B cell (primary cell): Measurements from ENCODE around the gene ZNF410. TPM values are rescaled to one million over a fixed set of nuclear protein-coding genes. Genes with fewer than 3 reads are reported as not detected.

Experiments
- ATAC-seq: fragments of 200-7000 bp; cut with Tn5 transposase; one replicate; pipeline ENCODE4 v1.10.0; 2021; ENCODE audit warnings: low read depth, mild to moderate bottlenecking, moderate number of reproducible peaks, moderate library complexity
- CTCF ChIA-PET: fragments of 350-600 bp; sonication (Branson Sonifier 250); formaldehyde crosslinking; loops from one replicate; lab custom pipeline; 2021; ENCODE audit warnings: antibody characterized with exemption, inconsistent platforms; lab: Charles Lee
- POLR2A ChIA-PET: fragments of 350-600 bp; sonication (Branson Sonifier 250); formaldehyde crosslinking; loops from one replicate; lab custom pipeline; 2021; ENCODE audit warnings: antibody characterized with exemption; lab: Charles Lee
- DNase-seq: peaks from one replicate; pipeline ENCODE4 v3.0.0; 2013
- H2AFZ ChIP-seq: 2 replicates; pipeline ENCODE4 v1.6.1; 2012; ENCODE audit warnings: mild to moderate bottlenecking, low read depth, low read length; ENCODE audit not compliant: insufficient read depth, poor library complexity, severe bottlenecking
- H3K27ac ChIP-seq, 2 donors: 1 replicate in 1 of 2; 2 replicates in 1 of 2; pipeline ENCODE4 v1.5.1; 2012 to 2013; ENCODE audit warnings: low read length in 2 of 2, mild to moderate bottlenecking in 2 of 2, moderate library complexity in 1 of 2
- H3K27me3 ChIP-seq, 4 experiments: fragments of 200-600 bp in 1 of 4; sonication (generic) in 1 of 4; replicated peaks in 1 of 4; 1 replicate in 2 of 4; 2 replicates in 2 of 4; pipeline versions ENCODE4 v1.6.1 to v1.7.0; 2013 to 2016; ENCODE audit warnings: low read length in 3 of 4, mild to moderate bottlenecking in 2 of 4, mixed read lengths in 1 of 4, moderate library complexity in 1 of 4; ENCODE audit not compliant: insufficient read depth in 4 of 4, control insufficient read depth in 3 of 4; ENCODE audit errors: control extremely low read depth in 1 of 4
- H3K36me3 ChIP-seq, 2 experiments: replicated peaks in 1 of 2; 1 replicate in 1 of 2; 2 replicates in 1 of 2; pipeline versions ENCODE4 v1.6.1 to v1.7.1; 2013; ENCODE audit warnings: low read length in 1 of 2; ENCODE audit not compliant: insufficient read depth in 2 of 2, control insufficient read depth in 1 of 2; ENCODE audit errors: control extremely low read depth in 1 of 2, extremely low read depth in 1 of 2
- H3K4me1 ChIP-seq, 2 donors: fragments of 200-600 bp in 1 of 2; sonication (generic) in 1 of 2; 1 replicate in 1 of 2; 2 replicates in 1 of 2; pipeline versions ENCODE4 v1.5.1 to v1.6.1; 2013 to 2017; ENCODE audit warnings: low read length in 2 of 2; ENCODE audit not compliant: control insufficient read depth in 2 of 2, insufficient read depth in 2 of 2
- H3K4me2 ChIP-seq: replicated peaks from 2 replicates; pipeline ENCODE3; 2012; ENCODE audit warnings: mild to moderate bottlenecking, low read depth, low read length; ENCODE audit not compliant: poor library complexity, severe bottlenecking
- H3K4me3 ChIP-seq, 5 experiments: fragments of 200-600 bp in 1 of 5; sonication (generic) in 1 of 5; 1 replicate in 3 of 5; 2 replicates in 2 of 5; pipeline versions ENCODE4 v1.5.1 to v1.7.0; 2011 to 2016; ENCODE audit warnings: low read length in 4 of 5, mild to moderate bottlenecking in 4 of 5, low read depth in 2 of 5, control low read depth in 1 of 5, moderate library complexity in 1 of 5; ENCODE audit not compliant: insufficient read depth in 1 of 5; ENCODE audit errors: control extremely low read depth in 1 of 5, extremely low read depth in 1 of 5
- H3K79me2 ChIP-seq: fragments of 200-600 bp; sonication (generic); one replicate; pipeline ENCODE4 v1.6.0; 2016; ENCODE audit warnings: low read length; ENCODE audit not compliant: control insufficient read depth, insufficient read depth
- H3K9ac ChIP-seq: fragments of 200-600 bp; sonication (generic); 2 replicates; pipeline ENCODE4 v1.6.1; 2017; ENCODE audit warnings: mild to moderate bottlenecking, low read length, moderate library complexity
- H3K9me3 ChIP-seq, 3 donors: one replicate each; pipeline versions ENCODE4 v1.6.1 to v1.7.1; 2013; ENCODE audit warnings: low read length in 2 of 3; ENCODE audit not compliant: control insufficient read depth in 2 of 3, insufficient read depth in 1 of 3; ENCODE audit errors: control extremely low read depth in 1 of 3
- H4K20me1 ChIP-seq: 2 replicates; pipeline ENCODE4 v1.6.0; 2012; ENCODE audit warnings: mild to moderate bottlenecking, low read length; ENCODE audit not compliant: insufficient read depth, control insufficient read depth, poor library complexity, severe bottlenecking
- H3K27ac Mint-ChIP-seq: one replicate; pipeline ENCODE4 v1.8.0; 2021; ENCODE audit warnings: mixed read lengths
- H3K27me3 Mint-ChIP-seq: one replicate; pipeline ENCODE4 v1.8.0; 2021; ENCODE audit warnings: mixed read lengths
- H3K4me1 Mint-ChIP-seq: one replicate; pipeline ENCODE4 v1.8.0; 2021; ENCODE audit warnings: mixed read lengths
- H3K4me3 Mint-ChIP-seq: one replicate; pipeline ENCODE4 v1.8.0; 2021; ENCODE audit warnings: mixed read lengths
- H3K9me3 Mint-ChIP-seq: one replicate; pipeline ENCODE4 v1.8.0; 2022; ENCODE audit warnings: mixed read lengths; ENCODE audit not compliant: insufficient read depth
- CTCF ChIP-seq: fragments of 200-600 bp; IDR thresholded peaks from one replicate; pipeline ENCODE4 v1.8.0; 2022; ENCODE audit warnings: antibody characterized with exemption, mild to moderate bottlenecking
- EZH2 ChIP-seq: IDR thresholded peaks from 2 replicates; pipeline ENCODE4 v1.6.1; 2012; ENCODE audit warnings: borderline replicate concordance, low read depth, mild to moderate bottlenecking, moderate library complexity, low read length; ENCODE audit not compliant: insufficient read depth, poor library complexity, severe bottlenecking
- WGBS: methylation state at CpG from one replicate; pipeline ENCODE4 v1.1.5; 2013; ENCODE audit warnings: missing lambda C conversion rate; ENCODE audit not compliant: insufficient coverage; 5-methylcytosine and 5-hydroxymethylcytosine counted together
- intact Hi-C: fragments of 100-400 bp; cut with micrococcal nuclease; formaldehyde crosslinking; loops from one replicate; pipeline ENCODE4 v1.10.0; 2022
- polyA plus RNA-seq: library from polyadenylated mRNA; depleted of rRNA; stranded (reverse); fragments of >200 nt; gene quantifications from 2 replicates; pipeline ENCODE4 v1.2.3, GENCODE V29; 2012
- total RNA-seq, 2 donors: library from RNA; stranded (reverse); fragments of 120-200 nt in 1 of 2; gene quantifications; 1 replicate in 1 of 2; 2 replicates in 1 of 2; pipeline versions ENCODE4 v1.2.3 to v1.2.4, GENCODE V29; 2013 to 2022

ZNF410 gene
- total and polyA plus RNA-seq, 2 donors (not counting 1 experiment from before 2014, with no cell fraction given) = 18.9 to 69.0 TPM

- POLR2A ChIA-PET = interaction anchor here (0.7 kb wide), 1 partner anchor 115 kb away, joined by 3 read pairs; no protein-coding TSS in a partner anchor
Measured at GRCh38 chr14:73953731-73954130, 67.1 kb downstream of the ZNF410 start.

More at GRCh38 chr14:73953731-73954130, 67.1 kb downstream of the ZNF410 start:
- Histone ChIP-seq H3K79me2 (no peaks in the 10 kb centered on the region), H3K4me3 (no peak overlapping the region), H3K27ac (no peak overlapping the region), H3K4me1 (peaks cover 11 to 12% of the 10 kb centered on the region in 2 donors), H2AFZ (no peak overlapping the region), H3K9me3 (no peaks in the 10 kb centered on the region), H3K4me2 (no peak overlapping the region), H3K27me3 (no peaks in the 10 kb centered on the region), H4K20me1 (no peaks in the 10 kb centered on the region), H3K36me3 (peaks cover 3 to 39% of the 10 kb centered on the region in 2 experiments), H3K9ac (no peak overlapping the region)
- no CpG with 5 or more reads among the region's 1 CpG for WGBS
- intact Hi-C loops = loop anchor here (10.0 kb wide), 1 partner anchor 1051 kb away; the partner anchor contains the start of gene EIF2B2
- Mint-ChIP-seq H3K4me3 (no peak overlapping the region), H3K27ac (no peak overlapping the region), H3K9me3 (no peaks in the 10 kb centered on the region), H3K4me1 (peaks cover 20% of the 10 kb centered on the region), H3K27me3 (no peaks in the 10 kb centered on the region)
- CTCF ChIA-PET = interaction anchor here (0.9 kb wide), 1 partner anchor 18 kb away, joined by 4 read pairs; no protein-coding TSS in a partner anchor
- DNase-seq (no peak), ATAC-seq (no peak)
- TF ChIP-seq CTCF = no peak
- TF ChIP-seq EZH2 = no peak
